Stimulated activated CD8-positive, alpha-beta memory T cell treated with anti-CD3 and anti-CD28 coated beads, Interleukin-4, amount 100 ng/mL, for 24 hours (primary cell): ENCODE results near the gene TBCE.

Experiments
- DNase-seq: peaks from one replicate; pipeline ENCODE4 v3.0.0-alpha.2; 2020; ENCODE audit warnings: low read depth

TBCE gene, protein sequence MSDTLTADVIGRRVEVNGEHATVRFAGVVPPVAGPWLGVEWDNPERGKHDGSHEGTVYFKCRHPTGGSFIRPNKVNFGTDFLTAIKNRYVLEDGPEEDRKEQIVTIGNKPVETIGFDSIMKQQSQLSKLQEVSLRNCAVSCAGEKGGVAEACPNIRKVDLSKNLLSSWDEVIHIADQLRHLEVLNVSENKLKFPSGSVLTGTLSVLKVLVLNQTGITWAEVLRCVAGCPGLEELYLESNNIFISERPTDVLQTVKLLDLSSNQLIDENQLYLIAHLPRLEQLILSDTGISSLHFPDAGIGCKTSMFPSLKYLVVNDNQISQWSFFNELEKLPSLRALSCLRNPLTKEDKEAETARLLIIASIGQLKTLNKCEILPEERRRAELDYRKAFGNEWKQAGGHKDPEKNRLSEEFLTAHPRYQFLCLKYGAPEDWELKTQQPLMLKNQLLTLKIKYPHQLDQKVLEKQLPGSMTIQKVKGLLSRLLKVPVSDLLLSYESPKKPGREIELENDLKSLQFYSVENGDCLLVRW

DNA sequence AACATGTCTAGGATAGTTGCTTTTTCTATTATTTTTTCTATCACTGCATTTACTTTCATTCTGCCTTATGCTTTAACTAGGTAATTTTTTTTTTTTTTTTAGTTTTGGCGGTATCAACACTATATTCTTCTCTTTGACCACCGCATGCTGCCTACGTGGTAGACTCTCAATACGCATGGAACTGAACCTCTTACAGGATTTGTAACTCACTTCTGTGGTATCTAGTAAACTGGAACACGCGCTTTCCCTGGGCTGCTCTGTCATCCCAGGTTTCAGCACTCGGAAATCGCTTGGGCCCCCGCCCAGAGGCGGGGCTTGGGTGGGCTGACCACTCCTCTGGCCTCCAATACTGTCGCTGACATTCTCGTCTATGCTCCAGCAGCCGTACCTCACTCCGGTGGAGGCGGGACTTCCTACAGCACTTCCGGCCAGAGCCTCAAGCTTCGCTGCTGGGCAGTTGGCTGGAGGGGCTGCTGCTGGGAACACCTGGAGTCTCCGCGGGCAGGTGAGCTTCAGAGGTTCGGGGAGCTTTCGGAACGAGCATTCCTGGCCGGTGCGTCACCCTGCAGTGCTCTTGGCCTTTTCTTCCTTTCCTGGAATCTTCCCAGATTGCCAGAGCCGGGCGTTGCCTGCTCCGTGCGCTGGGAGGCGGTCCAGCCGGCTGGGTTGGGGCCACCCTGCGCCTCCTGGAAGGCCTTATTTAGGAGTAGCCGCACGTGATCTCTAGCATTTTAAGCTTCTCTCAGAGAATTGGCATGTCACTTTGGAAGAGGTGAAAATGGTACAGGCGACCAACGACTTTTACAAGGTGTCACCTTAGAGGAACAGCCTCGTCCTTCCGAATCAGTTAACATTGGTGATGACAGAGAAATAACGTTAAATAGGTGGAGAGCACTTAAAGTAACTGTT, at the start of gene TBCE:
Gene TBCE (plus strand): TSS at position 428 of the 909 bp plus-strand sequence. CDS start 12,623 bp downstream, outside the sequence.
- DNase-seq: peak; percentile 85

GRCh38 chr1:235319255-235319654, 48.0 kb upstream of the TBCE start:
- DNase-seq: no peak

DNA sequence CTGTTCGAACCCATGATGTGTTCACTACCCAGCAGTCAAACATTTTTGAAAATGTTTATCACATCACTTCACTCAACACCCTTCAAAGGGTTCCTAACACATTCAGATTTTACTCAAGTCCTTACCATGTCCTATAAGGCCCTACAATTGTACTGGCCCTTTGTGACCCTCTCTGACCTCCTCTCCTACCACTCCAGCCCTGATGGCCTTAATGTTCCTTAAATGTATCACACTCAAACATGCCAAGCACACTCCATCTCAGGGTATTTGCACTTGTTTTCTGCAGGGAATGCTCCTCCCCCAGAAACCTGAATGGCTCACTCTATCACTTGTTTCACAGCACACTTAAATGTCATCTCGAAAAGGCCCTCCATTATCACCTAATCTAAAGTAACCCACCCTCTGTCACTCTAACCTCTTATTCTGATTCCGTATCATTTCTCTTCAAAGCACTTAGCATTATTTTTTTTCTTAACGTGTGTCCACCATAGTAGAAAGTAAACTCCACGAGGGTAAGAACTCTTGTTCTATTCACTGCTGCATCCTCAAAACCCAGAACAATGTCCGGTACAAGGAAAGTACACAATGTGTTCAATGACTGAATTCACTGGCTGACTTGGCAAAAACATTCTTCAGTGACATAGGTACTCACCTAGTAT, 46.6 kb upstream of the TBCE start:
- no peak for DNase-seq

GRCh38 chr1:235324296-235324695, 42.9 kb upstream of the TBCE start:
- no peak for DNase-seq

DNA sequence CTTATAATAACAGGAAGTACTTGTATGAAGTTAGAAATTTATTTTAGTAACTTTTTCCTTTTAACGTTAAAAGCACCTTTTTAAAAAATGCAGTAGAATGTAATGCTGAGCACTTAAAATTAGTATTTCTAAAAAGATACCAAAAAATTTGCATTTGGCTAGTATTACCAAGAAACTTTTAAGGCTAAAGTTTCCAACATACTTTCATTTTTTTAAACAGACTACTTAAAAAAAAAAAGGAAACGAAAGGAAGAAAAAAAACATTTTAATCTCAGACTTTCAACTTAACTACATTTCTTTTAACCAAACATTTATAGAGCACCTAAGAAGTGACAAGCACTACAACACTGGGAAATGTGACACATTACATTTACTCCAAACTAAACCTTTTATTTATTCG, 42.1 kb upstream of the TBCE start:
- DNase-seq: no peak

DNA sequence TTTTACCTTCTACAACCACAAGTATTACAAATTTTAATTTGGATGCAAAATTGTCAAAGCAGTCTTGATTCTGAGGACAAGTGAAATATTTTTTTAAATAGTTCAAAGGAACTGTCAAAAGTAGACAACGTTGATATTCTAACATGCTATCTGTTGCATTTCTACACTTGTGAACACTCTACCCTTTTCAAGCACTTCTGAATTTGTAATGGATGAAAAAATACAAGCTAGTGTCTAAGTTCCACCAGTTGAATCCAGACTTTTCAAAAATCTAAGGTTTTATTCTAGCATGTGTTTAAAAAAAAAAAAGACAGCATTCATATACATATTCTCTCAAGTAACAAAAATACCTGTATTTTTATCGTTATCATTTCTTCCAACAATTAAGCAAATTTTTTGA, 41.4 kb upstream of the TBCE start:
- DNase-seq: no peak

DNA sequence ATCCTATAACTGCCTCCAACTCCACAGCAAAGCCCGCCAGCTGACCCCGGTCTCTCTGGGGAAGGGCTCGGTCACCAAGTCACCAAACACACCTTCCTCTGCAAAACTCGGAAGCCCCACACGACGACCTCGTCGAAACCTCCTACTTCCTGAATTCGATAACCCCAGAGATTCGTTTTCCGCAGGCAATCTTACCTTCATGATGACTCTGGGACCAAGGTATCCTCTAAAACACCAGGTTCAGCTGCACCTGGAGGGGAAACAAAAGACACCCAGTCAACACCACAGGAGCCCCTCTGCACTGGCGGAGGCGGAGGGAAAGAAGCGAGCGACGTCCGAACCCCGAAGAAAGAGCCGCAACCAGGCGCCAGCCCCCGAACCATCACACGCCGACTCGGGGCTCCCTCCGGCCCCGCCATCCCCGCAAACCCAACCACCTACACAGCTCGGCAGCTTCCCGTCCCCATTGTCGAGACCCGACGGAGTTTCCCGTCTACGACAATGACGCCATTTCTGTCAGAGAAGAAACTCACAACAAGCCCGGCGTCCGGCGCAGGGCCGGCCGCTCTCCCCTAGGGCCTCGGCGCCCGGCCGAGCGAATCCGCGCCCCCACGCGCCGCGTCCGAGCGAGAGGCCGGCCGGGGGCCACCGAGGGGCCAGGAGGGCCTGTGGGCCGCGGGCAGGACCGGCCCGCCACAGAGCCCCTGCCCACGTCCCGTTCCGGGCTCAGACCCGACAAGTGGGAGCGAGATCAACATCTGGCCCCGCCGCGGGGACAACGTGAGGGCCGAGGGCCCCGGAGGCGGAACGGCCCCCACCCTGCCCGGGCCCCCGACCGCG, 40.3 kb upstream of the TBCE start:
- peak; percentile 40 for DNase-seq

GRCh38 chr1:235327559-235328270, 39.5 kb upstream of the TBCE start, which contains the start of gene ARID4B:
Gene ARID4B (minus strand): TSS chr1:235328179. CDS start chr1:235326919, 1,260 bp downstream.
- peak; percentile 36 for DNase-seq

GRCh38 chr1:235328271-235329138, 38.7 kb upstream of the TBCE start, which contains the start of gene GGPS1:
Gene GGPS1 (plus strand): TSS chr1:235328570. CDS start chr1:235335265, 6,695 bp downstream.
- DNase-seq: peak; percentile 99

DNA sequence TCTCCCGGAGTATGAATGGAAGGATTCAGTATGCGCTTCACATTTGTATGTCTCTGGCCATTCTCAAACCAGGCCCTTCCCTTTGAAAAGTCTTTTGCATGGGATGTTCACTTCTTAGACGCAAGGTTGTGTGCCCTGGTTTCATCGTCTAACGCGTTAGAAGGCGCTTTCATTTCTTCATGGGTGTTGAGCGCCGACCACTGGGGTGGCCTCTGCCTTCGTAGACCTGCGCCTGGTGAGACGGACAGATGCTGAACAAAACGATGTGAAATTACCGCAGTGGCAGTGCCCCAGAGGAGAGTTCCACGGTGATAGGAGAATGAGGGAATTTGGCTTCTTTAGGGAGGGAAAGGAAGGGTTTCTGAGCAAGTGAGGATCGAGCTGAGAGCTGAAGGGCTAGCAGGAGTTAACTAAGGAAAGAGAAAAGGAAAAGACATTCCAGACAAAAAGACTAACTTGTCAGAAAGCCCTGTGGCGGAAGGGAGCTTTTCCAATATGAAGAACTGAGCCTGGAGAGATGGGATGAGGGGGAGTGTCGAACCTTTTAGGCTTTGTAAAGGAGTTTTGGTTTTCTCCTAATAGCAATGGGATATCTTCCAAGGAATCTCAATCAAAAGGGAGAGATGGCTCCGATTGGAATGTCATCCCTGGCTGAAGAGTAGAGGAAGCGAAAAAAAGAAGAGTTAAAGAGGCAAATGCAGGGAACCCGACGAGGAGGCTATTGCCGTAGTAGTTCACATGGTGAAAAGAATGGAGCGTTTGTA, 37.9 kb upstream of the TBCE start:
- peak; percentile 24 for DNase-seq

DNA sequence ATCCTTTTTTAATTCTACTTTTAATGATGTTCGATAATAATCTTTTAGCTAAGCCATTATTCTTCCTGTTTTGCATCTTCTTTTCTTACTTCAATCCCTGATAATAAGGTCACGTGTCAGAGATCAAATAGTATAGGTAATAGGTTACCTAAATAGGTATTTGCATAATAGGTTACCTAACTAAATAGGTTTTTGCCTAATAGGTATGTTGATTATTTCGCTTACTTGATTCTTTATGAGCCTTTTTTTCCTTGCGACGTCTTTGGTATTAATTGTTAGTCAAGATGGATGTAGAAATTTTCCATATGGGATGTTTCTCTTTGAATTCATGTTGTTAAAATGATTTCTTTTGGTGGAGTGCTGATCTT, 36.3 kb upstream of the TBCE start:
- DNase-seq: no peak

GRCh38 chr1:235331401-235331800, 35.8 kb upstream of the TBCE start:
- DNase-seq: no peak

GRCh38 chr1:235336903-235337302, 30.3 kb upstream of the TBCE start:
- no peak for DNase-seq

GRCh38 chr1:235339746-235340145, 27.5 kb upstream of the TBCE start:
- no peak for DNase-seq

GRCh38 chr1:235341334-235341733, 25.9 kb upstream of the TBCE start:
- no peak for DNase-seq

DNA sequence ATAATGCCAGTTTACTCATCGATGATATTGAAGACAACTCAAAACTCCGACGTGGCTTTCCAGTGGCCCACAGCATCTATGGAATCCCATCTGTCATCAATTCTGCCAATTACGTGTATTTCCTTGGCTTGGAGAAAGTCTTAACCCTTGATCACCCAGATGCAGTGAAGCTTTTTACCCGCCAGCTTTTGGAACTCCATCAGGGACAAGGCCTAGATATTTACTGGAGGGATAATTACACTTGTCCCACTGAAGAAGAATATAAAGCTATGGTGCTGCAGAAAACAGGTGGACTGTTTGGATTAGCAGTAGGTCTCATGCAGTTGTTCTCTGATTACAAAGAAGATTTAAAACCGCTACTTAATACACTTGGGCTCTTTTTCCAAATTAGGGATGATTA, 25.2 kb upstream of the TBCE start:
- no peak for DNase-seq

DNA sequence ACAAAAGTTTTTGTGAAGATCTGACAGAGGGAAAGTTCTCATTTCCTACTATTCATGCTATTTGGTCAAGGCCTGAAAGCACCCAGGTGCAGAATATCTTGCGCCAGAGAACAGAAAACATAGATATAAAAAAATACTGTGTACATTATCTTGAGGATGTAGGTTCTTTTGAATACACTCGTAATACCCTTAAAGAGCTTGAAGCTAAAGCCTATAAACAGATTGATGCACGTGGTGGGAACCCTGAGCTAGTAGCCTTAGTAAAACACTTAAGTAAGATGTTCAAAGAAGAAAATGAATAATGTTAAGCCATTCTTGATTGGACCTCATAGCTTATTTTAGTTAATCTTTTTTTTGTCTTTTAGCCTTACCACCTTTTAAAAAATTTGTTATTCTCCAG, 24.8 kb upstream of the TBCE start:
- no peak for DNase-seq

GRCh38 chr1:235343726-235344125, 23.5 kb upstream of the TBCE start:
- no peak for DNase-seq

DNA sequence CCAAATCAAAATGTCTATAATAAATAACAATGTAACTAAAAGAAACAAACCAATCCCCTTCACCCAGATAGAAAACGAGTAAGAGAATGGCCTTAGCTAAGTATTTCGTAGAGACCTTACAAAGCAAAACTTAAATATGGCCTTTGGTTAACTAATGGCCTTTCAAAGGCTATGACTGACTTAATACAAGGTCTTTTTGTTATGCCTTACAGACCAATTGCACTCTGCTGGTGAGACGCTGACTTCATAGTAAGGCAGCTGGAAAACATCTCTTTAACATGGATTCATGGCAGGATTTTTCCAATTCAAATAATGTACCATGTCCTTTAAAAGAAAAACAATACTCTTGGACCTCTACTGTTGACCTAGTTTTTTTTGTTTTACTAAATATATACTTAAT, 15.8 kb upstream of the TBCE start:
- DNase-seq: no peak
